Small intestine (tissue), 7 donors: ENCODE results near the gene ZMYM1. TPM values are rescaled to one million over a fixed set of nuclear protein-coding genes. Genes with fewer than 3 reads are reported as not detected.

Experiments used
- DNase-seq, 2 donors: peaks; one replicate each; pipeline versions ENCODE4 v3.0.0 to v3.0.0-alpha.2; 2013
- FAIRE-seq: peaks from 2 replicates; lab custom pipeline; 2012; peaks lifted over from hg19 to GRCh38; lab: Jason Lieb, UNC
- H3K27ac ChIP-seq, 3 donors: one replicate each; pipeline ENCODE4 v1.5.1; 2013; ENCODE audit warnings: low read length in 2 of 3, mild to moderate bottlenecking in 2 of 3, control low read depth in 1 of 3, inconsistent platforms in 1 of 3, low read depth in 1 of 3, moderate library complexity in 1 of 3
- H3K27me3 ChIP-seq, 3 donors: one replicate each; pipeline ENCODE4 v1.6.1; 2013; ENCODE audit warnings: low read length in 3 of 3, inconsistent platforms in 1 of 3; ENCODE audit not compliant: control insufficient read depth in 3 of 3, insufficient read depth in 3 of 3
- H3K36me3 ChIP-seq, 3 donors: one replicate each; pipeline ENCODE4 v1.6.1; 2013; ENCODE audit warnings: low read length in 3 of 3, inconsistent platforms in 1 of 3, low read depth in 1 of 3, mild to moderate bottlenecking in 1 of 3, moderate library complexity in 1 of 3; ENCODE audit not compliant: control insufficient read depth in 3 of 3, insufficient read depth in 2 of 3
- H3K4me1 ChIP-seq, 3 donors: one replicate each; pipeline ENCODE4 v1.6.1; 2013; ENCODE audit warnings: low read length in 2 of 3, inconsistent platforms in 1 of 3, low read depth in 1 of 3, mild to moderate bottlenecking in 1 of 3, moderate library complexity in 1 of 3; ENCODE audit not compliant: control insufficient read depth in 3 of 3, insufficient read depth in 2 of 3
- H3K4me3 ChIP-seq, 3 donors: one replicate each; pipeline ENCODE4 v1.5.1; 2013; ENCODE audit warnings: low read length in 3 of 3, control low read depth in 1 of 3, inconsistent platforms in 1 of 3, low read depth in 1 of 3, mild to moderate bottlenecking in 1 of 3, moderate library complexity in 1 of 3
- H3K9me3 ChIP-seq, 2 donors: one replicate each; pipeline ENCODE4 v1.6.1; 2013; ENCODE audit warnings: low read depth in 1 of 2, low read length in 1 of 2; ENCODE audit not compliant: control insufficient read depth in 2 of 2, insufficient read depth in 1 of 2
- WGBS, 3 donors: extraction: QIAGEN DNeasy Blood & Tissue Kit; methylation state at CpG; one replicate each; pipeline ENCODE4 v1.1.7; 2013; 5-methylcytosine and 5-hydroxymethylcytosine counted together
- polyA plus RNA-seq, 4 donors: library from polyadenylated mRNA; stranded (reverse) in 3 of 4; unstranded in 1 of 4; fragments of 200-250 nt in 3 of 4; fragments of 120-200 nt in 1 of 4; gene quantifications; one replicate each; pipeline versions ENCODE4 v1.2.1 to v1.2.3, GENCODE V29; 2013
- donor health status: healthy with polysubstance abuse.
- donor health status: control.
- donor health status: control.
- donor health status: Bipolar disorder and iron deficiency.
- donor health status: healthy.

ZMYM1 gene
- polyA plus RNA-seq, 4 donors: 1.1 to 17.5 (median 3.2) TPM

GRCh38 chr1:35037206-35037605 is 42.0 kb upstream of the ZMYM1 start:
- WGBS, 3 donors: 80 to 97% (median 92%) methylated on average over 1 of the region's 1 CpG
- no peak for DNase-seq
- Histone ChIP-seq H3K9me3 (peaks cover 0 to 5% of the 10 kb centered on the region in 2 donors), H3K27ac (peak overlapping the region in 1 of 3 donors; percentile 60), H3K36me3 (no peaks in the 10 kb centered on the region), H3K4me3 (no peak overlapping the region), H3K27me3 (no peaks in the 10 kb centered on the region), H3K4me1 (peaks cover 0 to 17% (median 0%) of the 10 kb centered on the region in 3 donors)
- no peak for FAIRE-seq

DNA sequence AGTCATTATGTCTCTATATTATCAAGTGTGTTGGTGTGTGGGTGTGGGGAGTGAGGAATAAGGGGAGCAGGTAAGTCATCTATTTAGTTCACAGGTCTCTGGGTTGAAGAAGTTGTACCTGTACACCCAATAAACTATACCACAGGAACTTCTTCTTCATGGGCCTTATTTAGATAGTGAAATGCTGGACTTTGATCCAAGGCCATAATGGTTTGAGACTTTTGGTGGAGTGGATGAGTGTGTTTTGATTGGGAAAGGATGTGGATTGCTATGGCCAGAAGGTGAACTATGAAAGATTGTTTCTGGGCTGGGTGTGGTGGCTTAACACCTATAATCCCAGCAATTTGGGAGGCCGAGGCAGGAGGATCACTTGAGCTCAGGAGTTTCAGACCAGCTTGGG is 40.5 kb upstream of the ZMYM1 start:
- FAIRE-seq (no peak), DNase-seq (peak; percentile 43 to 75)
- Histone ChIP-seq H3K27me3 (no peaks in the 10 kb centered on the region), H3K4me3 (no peak overlapping the region), H3K27ac (peak overlapping the region in 1 of 3 donors; percentile 13), H3K36me3 (no peaks in the 10 kb centered on the region), H3K9me3 (peaks cover 0 to 1% of the 10 kb centered on the region in 2 donors), H3K4me1 (peaks cover 0 to 17% (median 0%) of the 10 kb centered on the region in 3 donors)
- WGBS, 3 donors: 41 to 71% (median 60%) methylated on average over 1 of the region's 1 CpG

DNA sequence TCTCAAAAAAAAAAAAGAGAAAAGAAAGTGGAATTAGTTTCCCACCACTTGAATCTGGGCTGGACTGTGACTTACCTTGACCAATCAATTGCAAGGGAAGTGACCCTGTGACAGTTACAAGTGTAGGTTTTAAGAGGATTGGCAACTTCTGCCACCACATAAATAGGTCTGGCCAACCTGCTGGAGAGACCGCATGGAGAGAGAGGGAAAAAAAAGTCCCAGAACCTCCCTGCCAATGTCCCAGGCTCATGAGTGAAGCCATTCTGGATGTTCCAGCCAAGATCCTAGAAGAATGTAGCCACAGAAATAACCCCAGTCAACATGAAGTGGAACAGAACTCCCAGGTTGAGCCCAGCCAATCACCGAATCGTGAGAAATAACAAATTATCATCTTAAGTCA is 35.7 kb upstream of the ZMYM1 start:
- peaks cover 0 to 5% (median 0%) of the 10 kb centered on the region in 3 donors for H3K4me1 ChIP-seq
- FAIRE-seq (no peak), DNase-seq (no peak)
- WGBS, 3 donors: 62 to 89% (median 83%) methylated on average over 3 of the region's 3 CpGs
- H3K27ac ChIP-seq: no peak overlapping the region
- H3K27me3 ChIP-seq: no peaks in the 10 kb centered on the region
- no peaks in the 10 kb centered on the region for H3K36me3 ChIP-seq
- H3K9me3 ChIP-seq: no peaks in the 10 kb centered on the region
- H3K4me3 ChIP-seq: no peak overlapping the region

DNA sequence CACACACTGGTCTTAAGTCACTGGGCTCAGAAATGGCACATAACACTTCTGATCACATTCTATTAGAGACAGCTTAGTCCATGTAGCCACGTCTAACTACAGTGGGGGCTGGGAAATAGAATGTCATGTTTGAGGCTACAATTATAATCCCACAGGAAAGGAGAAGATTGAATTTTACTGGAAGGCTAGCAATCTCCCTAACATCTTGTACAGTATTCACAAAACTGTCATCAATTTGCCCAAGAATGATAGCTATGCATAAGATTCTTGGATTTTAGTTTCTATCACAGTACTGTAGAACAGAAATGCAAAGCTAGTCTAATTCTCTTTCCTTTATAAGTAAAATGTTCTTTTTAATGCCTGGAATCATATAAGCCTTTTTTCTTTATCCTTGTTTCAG is 34.8 kb upstream of the ZMYM1 start:
- Histone ChIP-seq H3K36me3 (no peaks in the 10 kb centered on the region), H3K4me1 (peaks cover 0 to 3% (median 0%) of the 10 kb centered on the region in 3 donors), H3K27ac (no peak overlapping the region), H3K27me3 (no peaks in the 10 kb centered on the region), H3K4me3 (no peak overlapping the region), H3K9me3 (no peaks in the 10 kb centered on the region)
- FAIRE-seq (no peak), DNase-seq (no peak)
- WGBS, 3 donors: 40 to 67% (median 48%) methylated on average over 1 of the region's 1 CpG

- no peaks in the 10 kb centered on the region for H3K36me3 ChIP-seq
- H3K27ac ChIP-seq: no peak overlapping the region
- H3K4me3 ChIP-seq: no peak overlapping the region
- WGBS, 3 donors: 82 to 84% (median 83%) methylated on average over 5 of the region's 5 CpGs
- peaks cover 0 to 3% (median 0%) of the 10 kb centered on the region in 3 donors for H3K27me3 ChIP-seq
- peaks cover 0 to 3% (median 0%) of the 10 kb centered on the region in 3 donors for H3K4me1 ChIP-seq
- FAIRE-seq (no peak), DNase-seq (no peak)
- no peaks in the 10 kb centered on the region for H3K9me3 ChIP-seq
Measured at GRCh38 chr1:35046730-35047129, 32.5 kb upstream of the ZMYM1 start.

DNA sequence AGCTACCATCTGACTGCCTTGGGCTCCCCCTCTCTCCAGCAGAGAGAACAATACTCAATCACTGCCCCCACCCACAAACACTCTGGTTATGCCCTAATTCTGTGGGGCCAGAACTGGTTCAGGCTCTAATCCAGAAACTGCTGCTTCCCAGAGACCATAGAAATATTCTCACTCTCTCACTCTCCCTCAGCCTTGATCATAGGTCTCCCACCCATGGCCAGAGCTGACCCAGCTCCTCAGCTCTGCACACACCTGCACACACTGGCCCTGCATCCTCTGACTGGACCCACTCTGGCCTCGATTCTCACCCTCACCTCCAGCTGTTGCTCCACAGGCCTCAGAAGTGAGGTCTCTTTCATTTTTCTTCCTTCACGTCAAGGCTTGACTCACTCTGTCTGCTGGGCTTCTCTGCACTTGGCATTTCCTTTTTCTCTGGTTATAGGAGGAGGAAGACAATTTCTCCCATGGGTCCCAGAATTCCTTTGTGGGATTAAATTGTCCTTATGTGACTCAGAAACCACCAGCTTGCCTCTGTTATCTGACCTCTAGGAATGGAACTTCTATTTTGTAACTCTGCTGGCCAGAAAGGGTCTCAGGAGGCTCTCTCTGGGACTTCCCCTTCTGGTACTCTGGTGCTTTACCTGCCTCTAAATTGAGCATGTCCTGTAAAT is 31.9 kb upstream of the ZMYM1 start:
- Histone ChIP-seq H3K4me1 (peaks cover 0 to 3% (median 0%) of the 10 kb centered on the region in 3 donors), H3K4me3 (no peak overlapping the region), H3K36me3 (no peaks in the 10 kb centered on the region), H3K9me3 (no peaks in the 10 kb centered on the region), H3K27me3 (peaks cover 0 to 3% (median 0%) of the 10 kb centered on the region in 3 donors), H3K27ac (no peak overlapping the region)
- FAIRE-seq (no peak), DNase-seq (no peak)
- 52 to 72% (median 54%) methylated on average over 2 of the region's 2 CpGs for WGBS, 3 donors

- H3K27me3 ChIP-seq: peaks cover 0 to 3% (median 0%) of the 10 kb centered on the region in 3 donors
- H3K4me3 ChIP-seq: no peak overlapping the region
- H3K27ac ChIP-seq: no peak overlapping the region
- WGBS, 3 donors: 67 to 76% (median 70%) methylated on average over 12 of the region's 12 CpGs
- no peaks in the 10 kb centered on the region for H3K36me3 ChIP-seq
- peaks cover 0 to 3% (median 0%) of the 10 kb centered on the region in 3 donors for H3K4me1 ChIP-seq
- FAIRE-seq (no peak), DNase-seq (no peak)
- no peaks in the 10 kb centered on the region for H3K9me3 ChIP-seq
Measured at GRCh38 chr1:35049116-35049515, 30.1 kb upstream of the ZMYM1 start.

- Histone ChIP-seq H3K9me3 (peaks cover 0 to 3% of the 10 kb centered on the region in 2 donors), H3K27me3 (peaks cover 0 to 3% (median 0%) of the 10 kb centered on the region in 3 donors), H3K4me1 (no peaks in the 10 kb centered on the region), H3K36me3 (no peaks in the 10 kb centered on the region), H3K27ac (no peak overlapping the region), H3K4me3 (no peak overlapping the region)
- WGBS, 3 donors: 89 to 92% (median 90%) methylated on average over 3 of the region's 3 CpGs
- no peak for FAIRE-seq
- no peak for DNase-seq
Measured at GRCh38 chr1:35053433-35053832, 25.8 kb upstream of the ZMYM1 start.
